BLaER1 (cell line): ENCODE data around the gene UNC13A.
A peak's percentile ranks its signal among the peaks of the same experiment; 100 is the strongest.

ENCODE experiments used
- H3K27ac ChIP-seq: shearing (Covaris generic); formaldehyde crosslinking; 2 replicates; pipeline ENCODE4 v1.8.1; 2022
- H3K27me3 ChIP-seq: shearing (Covaris generic); formaldehyde crosslinking; 2 replicates; pipeline ENCODE4 v1.8.1; 2022
- H3K36me3 ChIP-seq: shearing (Covaris generic); formaldehyde crosslinking; 2 replicates; pipeline ENCODE4 v1.8.1; 2022
- H3K4me1 ChIP-seq: shearing (Covaris generic); formaldehyde crosslinking; 2 replicates; pipeline ENCODE4 v1.8.1; 2022
- H3K4me2 ChIP-seq: shearing (Covaris generic); formaldehyde crosslinking; 2 replicates; pipeline ENCODE4 v1.8.1; 2022
- H3K4me3 ChIP-seq: shearing (Covaris generic); formaldehyde crosslinking; 2 replicates; pipeline ENCODE4 v1.8.1; 2022
- H3K9ac ChIP-seq: shearing (Covaris generic); formaldehyde crosslinking; 2 replicates; pipeline ENCODE4 v1.8.1; 2022
- H3K9me3 ChIP-seq: shearing (Covaris generic); formaldehyde crosslinking; 2 replicates; pipeline ENCODE4 v1.8.1; 2022
- H4K20me1 ChIP-seq: shearing (Covaris generic); formaldehyde crosslinking; 2 replicates; pipeline ENCODE4 v1.8.1; 2022
- Cebpa-rat ChIP-seq: shearing (Covaris generic); IDR thresholded peaks from 2 replicates; pipeline ENCODE4 v1.8.1; 2022

Gene UNC13A

DNA sequence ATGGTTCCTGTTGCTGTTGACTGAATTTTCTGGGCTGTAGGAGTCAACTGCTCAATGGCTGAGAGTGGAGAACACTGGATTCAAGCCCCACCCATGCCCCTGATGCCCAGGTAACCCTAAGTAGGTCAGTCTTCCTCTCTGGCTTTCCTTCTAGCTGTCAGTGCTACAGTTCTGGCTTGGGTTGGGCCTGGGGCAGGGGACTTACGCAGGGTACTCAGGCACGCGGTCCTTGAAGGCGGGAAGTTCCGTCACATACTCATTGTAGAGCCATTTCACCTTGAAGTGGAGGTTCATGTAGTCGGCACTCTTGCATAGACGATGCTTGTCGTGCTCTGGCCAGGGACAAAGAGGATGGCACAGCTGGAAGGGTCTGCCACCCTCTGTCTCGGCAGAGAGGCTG lies 55.6 kb downstream of the UNC13A start:
- TF ChIP-seq Cebpa-rat = no peak
- no peaks in the 10 kb centered on the region for H3K36me3 ChIP-seq
- H3K9me3 ChIP-seq = 0 out of 2 replicates have a peak, but pooled peaks cover 3% of the 10 kb centered on the region
- H3K27ac ChIP-seq = no peak overlapping the region
- peaks cover 11% of the 10 kb centered on the region for H3K4me1 ChIP-seq
- H3K4me2 ChIP-seq = no peak overlapping the region
- no peaks in the 10 kb centered on the region for H4K20me1 ChIP-seq
- no peak overlapping the region for H3K4me3 ChIP-seq
- H3K27me3 ChIP-seq = no peaks in the 10 kb centered on the region
- H3K9ac ChIP-seq = no peak overlapping the region

DNA sequence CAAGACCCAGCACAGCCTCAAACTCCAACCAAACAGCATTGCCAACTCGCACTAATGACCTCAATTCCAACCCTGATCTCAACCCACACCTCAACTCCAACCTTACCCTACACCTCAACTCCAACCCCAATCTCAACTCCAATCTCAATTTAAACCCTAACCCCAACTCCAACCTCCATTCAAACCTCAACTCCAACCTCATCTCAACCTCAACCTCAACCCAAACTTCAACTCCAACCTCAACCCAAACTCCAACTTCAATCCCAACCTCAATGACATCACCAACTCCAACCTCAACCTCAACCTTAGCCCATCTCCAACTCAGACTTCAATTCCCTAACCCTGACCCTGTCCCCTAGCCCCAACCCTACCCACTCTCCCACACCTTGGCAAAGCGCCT lies 58.4 kb downstream of the UNC13A start:
- no peak overlapping the region for H3K4me3 ChIP-seq
- no peaks in the 10 kb centered on the region for H3K36me3 ChIP-seq
- H4K20me1 ChIP-seq = no peaks in the 10 kb centered on the region
- 0 out of 2 replicates have a peak, but pooled peaks cover 3% of the 10 kb centered on the region for H3K9me3 ChIP-seq
- TF ChIP-seq Cebpa-rat = no peak
- peaks cover 24% of the 10 kb centered on the region for H3K4me1 ChIP-seq
- no peak overlapping the region for H3K27ac ChIP-seq
- no peaks in the 10 kb centered on the region for H3K27me3 ChIP-seq
- no peak overlapping the region for H3K4me2 ChIP-seq
- H3K9ac ChIP-seq = no peak overlapping the region

DNA sequence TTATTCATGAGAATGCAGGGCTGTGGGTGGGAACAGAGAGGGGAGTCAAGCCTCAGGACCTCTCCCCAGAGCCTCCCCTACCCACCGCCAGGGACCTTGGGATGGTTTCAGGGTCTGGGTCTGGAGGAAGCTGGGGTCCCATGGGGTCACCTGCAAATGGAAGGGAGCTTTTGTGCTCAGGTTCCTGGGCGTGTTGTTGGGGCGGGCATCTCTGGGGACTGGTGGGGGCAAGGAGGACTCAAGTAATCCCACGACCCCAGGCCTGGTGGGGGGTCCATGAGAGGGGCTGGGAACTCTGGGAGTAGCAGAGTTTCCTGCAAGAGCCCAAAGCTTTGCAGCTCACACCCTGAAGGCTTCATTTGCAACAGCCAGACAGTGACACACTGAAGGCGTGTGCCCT lies 60.2 kb downstream of the UNC13A start:
- 0 out of 2 replicates have a peak, but pooled peaks cover 3% of the 10 kb centered on the region for H3K9me3 ChIP-seq
- H3K4me1 ChIP-seq = peaks cover 24% of the 10 kb centered on the region
- no peak overlapping the region for H3K9ac ChIP-seq
- no peaks in the 10 kb centered on the region for H3K27me3 ChIP-seq
- H3K4me3 ChIP-seq = no peak overlapping the region
- no peak overlapping the region for H3K27ac ChIP-seq
- H3K4me2 ChIP-seq = peak overlapping the region; percentile 36
- TF ChIP-seq Cebpa-rat = no peak
- H4K20me1 ChIP-seq = no peaks in the 10 kb centered on the region
- H3K36me3 ChIP-seq = no peaks in the 10 kb centered on the region

DNA sequence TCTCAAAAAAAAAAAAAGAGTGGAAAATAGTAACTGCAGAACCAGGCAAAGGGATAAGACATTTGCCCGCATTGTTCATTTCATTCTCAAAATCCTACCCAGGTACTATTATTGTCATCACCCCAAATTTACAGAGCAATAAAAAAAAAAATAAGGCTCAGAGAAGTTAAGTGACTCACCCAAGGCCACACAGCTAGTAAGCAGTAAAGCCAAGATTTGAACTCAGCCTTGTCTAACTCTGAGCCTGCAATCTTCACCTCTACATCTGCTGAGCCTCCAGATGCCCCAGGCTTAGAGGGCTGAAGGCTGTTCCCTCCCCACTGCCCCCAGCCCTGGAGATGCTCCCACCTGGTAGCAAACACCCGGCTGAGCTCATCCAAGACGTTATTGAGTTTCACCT lies 61.0 kb downstream of the UNC13A start:
- Histone ChIP-seq H3K27ac (no peak overlapping the region), H3K9me3 (peaks cover 5% of the 10 kb centered on the region), H3K27me3 (no peaks in the 10 kb centered on the region), H3K4me3 (no peak overlapping the region), H3K9ac (no peak overlapping the region), H4K20me1 (no peaks in the 10 kb centered on the region), H3K4me1 (peaks cover 24% of the 10 kb centered on the region), H3K4me2 (peak overlapping the region; percentile 36; the same call in 1 of the 2 replicates), H3K36me3 (no peaks in the 10 kb centered on the region)
- no peak for TF ChIP-seq Cebpa-rat

DNA sequence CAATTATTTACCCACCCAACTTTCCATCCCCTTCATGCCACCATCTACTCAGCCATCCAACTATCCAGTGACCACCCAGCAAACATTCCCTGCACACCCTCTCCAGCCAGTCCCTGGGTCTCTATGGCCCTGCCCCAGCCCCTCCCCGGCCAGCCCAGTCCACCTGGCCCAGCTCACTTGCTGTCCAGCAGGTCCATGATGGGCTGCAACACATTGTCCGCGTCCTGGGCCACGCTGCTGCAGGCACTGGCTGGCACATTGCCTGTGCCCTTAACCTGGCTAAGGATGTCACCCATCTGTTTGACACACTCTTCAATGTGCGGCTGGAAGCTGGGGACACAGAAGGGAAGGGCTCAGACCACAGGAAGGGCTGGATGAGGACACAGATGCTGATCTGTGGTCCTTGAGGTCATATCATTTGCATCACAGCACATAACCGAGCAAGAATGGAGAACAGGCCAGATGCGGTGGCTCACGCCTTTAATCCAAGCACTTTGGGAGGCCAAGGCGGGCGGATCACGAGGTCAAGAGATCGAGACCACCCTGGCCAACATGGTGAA lies 61.6 kb downstream of the UNC13A start:
- no peaks in the 10 kb centered on the region for H3K27me3 ChIP-seq
- H3K9ac ChIP-seq = no peak overlapping the region
- no peak overlapping the region for H3K27ac ChIP-seq
- no peaks in the 10 kb centered on the region for H4K20me1 ChIP-seq
- no peak for TF ChIP-seq Cebpa-rat
- H3K9me3 ChIP-seq = peaks cover 12% of the 10 kb centered on the region
- no peak overlapping the region for H3K4me3 ChIP-seq
- 0 out of 2 replicates have a peak overlapping the region, but pooled peaks have one; percentile 16 for H3K4me2 ChIP-seq
- peaks cover 28% of the 10 kb centered on the region for H3K4me1 ChIP-seq
- no peaks in the 10 kb centered on the region for H3K36me3 ChIP-seq

DNA sequence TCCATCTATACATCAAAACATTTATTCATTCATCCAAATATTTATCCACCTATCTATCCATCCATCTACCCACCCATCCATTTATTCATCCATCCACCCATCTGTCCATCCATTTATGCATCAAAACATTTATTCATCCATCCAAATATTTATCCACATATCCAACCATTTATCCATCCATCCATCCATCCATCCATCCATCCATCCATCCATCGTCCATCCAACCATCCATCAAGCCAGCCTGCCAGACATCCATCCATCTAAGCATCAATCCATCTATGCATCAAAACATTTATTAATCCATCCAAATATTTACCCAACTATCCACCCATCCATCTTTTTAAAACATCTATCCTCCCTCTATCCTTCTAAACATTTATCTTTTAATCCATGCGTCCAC lies 62.2 kb downstream of the UNC13A start:
- no peak overlapping the region for H3K9ac ChIP-seq
- H3K4me1 ChIP-seq = peaks cover 33% of the 10 kb centered on the region
- H3K27me3 ChIP-seq = no peaks in the 10 kb centered on the region
- H3K36me3 ChIP-seq = no peaks in the 10 kb centered on the region
- no peak for TF ChIP-seq Cebpa-rat
- no peaks in the 10 kb centered on the region for H4K20me1 ChIP-seq
- no peak overlapping the region for H3K4me2 ChIP-seq
- no peak overlapping the region for H3K4me3 ChIP-seq
- peaks cover 13% of the 10 kb centered on the region for H3K9me3 ChIP-seq
- H3K27ac ChIP-seq = no peak overlapping the region

DNA sequence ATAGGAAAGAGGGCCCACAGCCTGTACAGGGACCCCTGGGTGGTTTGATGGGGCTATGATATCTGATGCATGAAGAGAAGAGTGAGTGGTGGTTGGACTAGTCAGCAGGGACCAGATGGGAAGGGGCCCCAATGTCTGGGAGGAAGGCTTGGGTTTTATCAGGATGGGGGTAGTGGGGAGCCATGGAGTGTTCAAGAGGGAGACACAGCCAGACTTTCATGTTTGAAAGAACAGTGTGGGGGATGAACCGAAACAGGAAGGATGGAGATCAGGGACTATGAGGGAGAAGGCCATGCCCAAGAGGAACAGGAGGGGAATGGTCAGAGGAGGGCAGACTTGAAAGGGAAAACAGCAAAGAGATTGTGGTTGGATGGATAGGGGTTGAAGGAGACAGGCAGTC lies 63.1 kb downstream of the UNC13A start:
- Histone ChIP-seq H3K9ac (no peak overlapping the region), H3K27me3 (no peaks in the 10 kb centered on the region), H3K4me1 (peaks cover 35% of the 10 kb centered on the region), H3K9me3 (peaks cover 10% of the 10 kb centered on the region), H3K27ac (no peak overlapping the region), H3K4me2 (no peak overlapping the region), H3K36me3 (no peaks in the 10 kb centered on the region), H3K4me3 (no peak overlapping the region), H4K20me1 (no peaks in the 10 kb centered on the region)
- no peak for TF ChIP-seq Cebpa-rat

DNA sequence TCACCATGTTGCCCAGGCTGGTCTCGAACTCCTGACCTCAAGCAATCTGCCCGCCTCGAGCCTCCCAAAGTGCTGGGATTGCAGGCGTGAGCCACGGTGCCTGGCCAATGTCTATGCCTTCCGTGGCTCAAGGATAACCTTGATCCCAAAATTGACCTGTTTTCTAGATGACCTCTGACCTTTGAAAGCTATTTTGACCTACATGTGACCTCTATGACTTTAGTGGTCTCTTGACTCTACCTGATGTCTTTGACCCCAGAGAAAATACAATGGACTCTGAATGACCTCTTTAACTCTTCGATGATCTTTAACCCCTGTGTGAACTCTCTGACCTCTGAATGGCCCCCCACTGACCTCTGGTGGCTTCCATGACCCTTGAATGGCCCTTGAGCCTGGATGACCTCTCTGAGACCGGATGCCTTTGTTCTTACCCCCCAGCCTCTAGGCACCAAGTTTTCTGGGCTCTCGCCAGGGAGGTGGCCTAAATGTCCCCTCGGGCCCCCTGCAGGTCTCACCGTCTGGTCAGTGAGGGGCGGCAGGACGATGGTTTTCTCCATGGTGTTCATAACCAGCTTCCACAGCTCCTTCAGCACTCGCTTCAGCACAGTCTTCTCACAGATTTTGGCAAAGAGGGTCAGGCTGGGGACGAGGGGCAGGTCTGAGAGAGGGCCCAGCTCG lies 63.7 kb downstream of the UNC13A start:
- Histone ChIP-seq H3K4me2 (no peak overlapping the region), H3K27me3 (no peaks in the 10 kb centered on the region), H3K36me3 (no peaks in the 10 kb centered on the region), H3K4me3 (no peak overlapping the region), H3K4me1 (peaks cover 35% of the 10 kb centered on the region), H3K9ac (no peak overlapping the region), H3K9me3 (peaks cover 10% of the 10 kb centered on the region), H3K27ac (no peak overlapping the region), H4K20me1 (no peaks in the 10 kb centered on the region)
- no peak for TF ChIP-seq Cebpa-rat

DNA sequence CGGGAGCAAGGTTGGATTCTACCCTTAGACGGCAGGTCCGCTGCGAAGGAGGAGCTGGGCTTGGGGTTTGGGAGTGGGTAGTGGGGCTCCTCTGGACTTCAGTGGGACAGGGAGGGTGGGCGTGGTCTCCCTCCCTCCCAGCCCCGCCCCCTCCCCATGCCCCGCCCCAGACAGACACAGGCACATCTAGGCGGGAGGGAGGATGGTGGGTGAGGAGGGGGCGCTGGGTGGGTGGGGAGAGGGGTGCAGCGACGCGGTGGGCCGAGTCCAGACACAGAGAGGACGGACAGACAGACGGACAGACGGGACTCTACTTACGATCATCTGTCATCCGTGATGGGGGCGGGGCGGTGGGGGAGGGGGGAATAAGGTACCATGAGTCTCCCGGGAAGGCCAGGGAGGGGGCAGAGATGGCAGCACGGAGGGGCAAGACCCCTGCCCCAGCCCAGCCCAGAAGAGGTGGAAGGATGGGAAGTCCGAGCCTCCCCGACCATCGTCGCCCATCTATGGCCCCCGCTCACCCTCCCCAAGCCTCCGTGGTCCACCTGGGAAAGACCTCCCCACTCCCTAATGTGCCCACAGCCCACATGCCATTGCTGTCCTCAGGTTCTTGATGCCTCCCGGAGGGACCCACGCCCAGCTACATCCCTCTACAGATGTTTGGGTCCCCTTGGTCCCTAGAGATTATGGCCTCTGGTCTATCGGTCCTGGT lies 64.8 kb downstream of the UNC13A start:
- Histone ChIP-seq H4K20me1 (no peaks in the 10 kb centered on the region), H3K27ac (no peak overlapping the region), H3K4me1 (peaks cover 35% of the 10 kb centered on the region), H3K36me3 (no peaks in the 10 kb centered on the region), H3K4me3 (no peak overlapping the region), H3K27me3 (no peaks in the 10 kb centered on the region), H3K4me2 (no peak overlapping the region), H3K9ac (no peak overlapping the region), H3K9me3 (peaks cover 10% of the 10 kb centered on the region)
- no peak for TF ChIP-seq Cebpa-rat

DNA sequence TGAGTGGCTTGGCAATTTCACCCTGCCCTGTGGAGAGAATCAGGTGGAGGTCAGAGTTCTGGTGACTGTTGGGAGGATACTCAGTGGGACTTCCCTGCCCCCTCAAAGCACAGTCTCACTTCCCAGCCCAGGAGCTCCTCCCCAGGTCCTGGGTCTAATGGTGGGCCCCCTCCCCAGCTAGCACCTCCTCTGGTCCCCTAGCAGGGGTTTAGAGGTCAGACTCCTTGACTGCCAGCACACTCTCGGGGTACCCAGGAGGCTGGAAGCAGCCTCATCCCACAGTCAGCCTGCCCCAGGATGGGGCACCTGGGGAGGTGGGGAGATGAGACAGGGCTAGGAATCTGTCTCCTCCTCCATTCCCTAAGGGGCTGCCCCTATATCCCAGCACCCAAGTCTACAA lies 67.5 kb downstream of the UNC13A start:
- Histone ChIP-seq H3K4me3 (no peak overlapping the region), H3K9ac (0 out of 2 replicates have a peak overlapping the region, but pooled peaks have one; percentile 16), H3K27ac (peak overlapping the region; percentile 62; the same call in 1 of the 2 replicates), H3K4me2 (peak overlapping the region; percentile 67), H3K27me3 (no peaks in the 10 kb centered on the region), H3K9me3 (peaks cover 10% of the 10 kb centered on the region), H3K4me1 (peaks cover 29% of the 10 kb centered on the region), H3K36me3 (no peaks in the 10 kb centered on the region), H4K20me1 (no peaks in the 10 kb centered on the region)
- no peak for TF ChIP-seq Cebpa-rat
